CD4-positive, alpha-beta T cell treated with Interferon gamma for 1 hour (primary cell): ENCODE measurements around the gene EPB41L4A.
"Not testable (repeated sequence)": the region's sequence is repeated elsewhere in the genome, so short reads cannot be mapped to it uniquely, and the experiment has no call there.

ENCODE experiments used
- DNase-seq: peaks from one replicate; pipeline ENCODE4 v3.0.0-alpha.2; 2020

The EPB41L4A gene

DNA sequence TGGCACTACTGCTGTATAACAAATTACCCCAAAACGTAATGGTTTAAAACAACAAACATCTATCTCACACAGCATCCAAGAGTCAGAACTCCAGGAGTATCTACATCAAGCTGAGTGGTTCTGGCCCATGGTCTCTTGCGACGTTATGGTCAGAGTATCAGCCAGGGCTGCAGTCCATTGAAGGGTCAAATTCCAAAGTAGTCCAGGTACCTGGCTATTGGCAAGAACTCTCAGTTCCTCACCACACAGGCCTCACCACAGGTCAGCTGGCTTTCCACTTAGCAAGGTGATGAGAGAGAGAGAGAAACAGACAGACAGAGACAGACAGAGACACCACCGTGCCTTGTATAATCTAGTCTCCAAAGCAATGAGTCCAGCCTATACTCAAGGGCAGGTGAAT lies 22.6 kb downstream of the EPB41L4A start:
- DNase-seq: no peak

DNA sequence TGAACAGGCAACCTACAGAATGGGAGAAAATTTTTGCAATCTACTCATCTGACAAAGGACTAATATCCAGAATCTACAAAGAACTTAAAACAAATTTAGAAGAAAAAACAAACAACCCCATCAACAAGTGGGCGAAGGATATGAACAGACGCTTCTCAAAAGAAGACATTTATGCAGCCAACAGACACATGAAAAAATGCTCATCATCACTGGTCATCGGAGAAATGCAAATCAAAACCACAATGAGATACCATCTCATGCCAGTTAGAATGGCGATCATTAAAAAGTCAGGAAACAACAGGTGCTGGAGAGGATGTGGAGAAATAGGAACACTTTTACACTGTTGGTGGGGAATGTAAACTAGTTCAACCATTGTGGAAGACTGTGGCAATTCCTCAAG lies 23.8 kb downstream of the EPB41L4A start:
- not testable (repeated sequence) for DNase-seq

DNA sequence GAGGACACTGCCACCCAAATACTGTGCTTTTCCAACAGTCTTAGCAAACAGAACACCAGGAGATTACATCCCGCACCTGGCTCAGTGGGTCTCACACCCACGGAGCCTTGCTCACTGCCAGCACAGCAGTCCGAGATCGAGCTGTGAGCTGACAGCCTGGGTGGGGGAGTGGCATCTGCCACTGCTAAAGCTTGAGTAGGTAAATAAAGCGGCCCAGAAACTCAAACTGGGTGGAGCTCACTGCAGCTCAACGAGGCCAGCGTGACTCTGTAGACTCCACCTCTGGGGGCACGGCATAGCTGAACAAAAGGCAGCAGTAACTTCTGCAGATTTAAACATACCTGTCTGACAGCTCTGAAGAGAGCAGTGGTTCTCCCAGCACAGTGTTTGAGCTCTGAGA lies 28.8 kb downstream of the EPB41L4A start:
- DNase-seq: no peak

- DNase-seq: no peak
These were observed 30.3 kb downstream of the EPB41L4A start for GRCh38 chr5:112388739-112389138.

GRCh38 chr5:112388074-112388473 lies 31.0 kb downstream of the EPB41L4A start:
- no peak for DNase-seq

DNA sequence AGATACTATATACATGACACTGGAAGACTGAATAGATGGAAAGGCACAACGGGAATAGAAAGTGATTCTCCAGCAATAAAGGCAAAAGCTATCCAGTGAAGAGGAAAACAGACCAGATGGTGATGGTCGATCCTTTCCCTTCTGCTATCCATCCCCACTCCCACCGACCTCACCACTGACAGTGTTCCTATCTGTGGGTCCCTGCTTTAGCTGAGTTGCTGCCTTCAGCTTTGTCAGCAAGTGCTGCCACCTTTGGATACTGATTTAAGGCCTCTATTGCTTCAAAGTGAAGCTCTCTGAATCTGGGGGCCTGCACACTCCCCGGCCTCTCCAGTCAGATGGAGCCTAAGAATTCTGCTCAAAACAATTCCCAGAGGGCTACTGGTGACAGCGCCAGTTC lies 32.3 kb downstream of the EPB41L4A start:
- no peak for DNase-seq

DNA sequence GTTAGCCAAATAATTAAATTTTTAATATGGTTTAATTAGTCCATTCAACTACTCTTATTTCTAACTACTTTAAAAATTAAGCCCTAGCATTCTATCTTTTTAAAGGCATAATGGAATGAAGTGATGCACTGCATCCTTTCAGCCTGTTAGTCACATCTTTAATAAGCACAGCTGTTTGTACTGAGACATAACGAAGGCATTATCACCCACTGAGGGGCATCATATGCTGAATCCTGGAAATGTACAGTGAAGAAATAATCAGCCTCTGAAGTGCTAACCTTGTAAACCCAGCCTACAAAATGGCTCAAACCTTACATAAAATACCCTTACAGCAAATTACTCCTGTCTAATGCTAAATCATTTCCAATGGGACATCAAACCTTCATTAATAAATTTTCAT lies 33.1 kb downstream of the EPB41L4A start:
- no peak for DNase-seq

DNA sequence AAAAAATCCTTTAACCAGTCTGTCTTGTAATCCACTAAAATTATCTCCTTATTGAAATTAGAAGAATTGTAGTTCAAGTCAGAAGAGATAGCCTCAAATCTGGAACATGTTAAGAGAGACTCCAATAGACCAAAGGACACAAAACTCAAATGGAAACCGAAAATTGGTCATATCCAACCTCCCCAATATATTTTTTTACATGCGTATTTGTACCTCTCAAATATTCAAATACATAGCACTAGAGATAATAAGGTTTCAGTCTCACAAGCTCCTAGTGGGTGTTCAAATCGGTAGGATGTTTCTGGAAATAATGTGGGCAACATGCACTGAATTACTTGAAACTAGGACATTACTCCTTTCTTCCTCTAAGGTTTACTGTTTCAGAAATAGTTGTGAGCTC lies 33.5 kb downstream of the EPB41L4A start:
- no peak for DNase-seq

DNA sequence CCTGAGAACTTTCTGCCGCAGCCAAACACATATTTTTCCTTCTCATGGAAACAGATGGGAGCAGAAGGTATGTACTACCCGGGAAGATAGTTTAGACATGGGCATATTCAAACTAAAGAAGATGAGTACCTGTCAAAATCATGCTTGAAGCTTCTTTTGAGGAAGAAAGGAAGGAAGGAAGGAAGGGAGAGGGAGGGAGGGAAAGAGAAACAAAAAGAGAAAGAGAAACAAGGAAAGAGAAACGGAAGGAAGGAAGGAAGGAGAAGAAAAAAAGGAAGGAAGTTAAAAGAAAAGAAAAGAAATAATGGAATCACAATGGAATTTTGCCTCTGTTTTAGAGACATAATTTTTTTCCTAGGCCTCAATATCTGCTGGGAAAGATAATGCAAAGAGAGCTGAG lies 34.6 kb downstream of the EPB41L4A start:
- DNase-seq: no peak

DNA sequence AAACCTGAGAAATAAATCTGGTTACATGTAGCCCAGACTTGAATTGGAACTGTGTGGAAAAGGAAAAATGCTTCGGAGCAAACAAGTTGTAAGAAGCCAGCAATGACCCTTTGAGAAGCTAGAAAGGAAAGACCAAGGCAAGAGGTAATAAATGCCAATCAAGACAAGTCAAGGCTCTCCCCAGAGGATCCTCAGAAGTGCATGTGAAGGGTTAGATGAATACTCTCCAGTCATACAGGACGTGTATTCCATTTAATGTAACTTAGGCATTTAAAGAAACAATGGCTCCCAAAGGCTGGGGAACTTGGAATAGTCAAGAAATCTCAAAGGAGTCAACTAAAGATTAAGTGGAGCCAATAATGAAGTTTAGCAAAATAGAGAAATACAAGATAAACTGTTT lies 36.2 kb downstream of the EPB41L4A start:
- no peak for DNase-seq

DNA sequence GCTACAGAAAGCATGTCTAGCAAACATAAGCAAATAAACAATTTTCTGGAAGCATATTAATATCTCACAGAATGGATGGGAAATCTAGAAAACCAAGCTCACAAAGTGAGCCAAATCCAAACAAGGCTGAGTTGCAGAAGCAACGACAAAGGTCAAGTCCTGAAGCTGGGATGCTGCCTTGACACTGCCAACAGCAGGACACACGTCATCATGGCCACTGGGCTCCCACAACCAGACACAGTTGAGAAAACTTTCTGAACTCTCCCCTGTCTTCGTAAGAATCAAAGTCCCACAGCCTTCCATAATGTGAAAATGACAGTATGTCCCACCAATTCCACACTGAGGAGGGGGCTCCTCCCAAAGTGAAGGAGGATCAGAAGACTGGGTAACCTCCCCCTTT lies 37.6 kb downstream of the EPB41L4A start:
- DNase-seq: no peak

GRCh38 chr5:112379542-112380325 lies 39.3 kb downstream of the EPB41L4A start:
- no peak for DNase-seq

- DNase-seq: no peak
These were observed 44.3 kb downstream of the EPB41L4A start for GRCh38 chr5:112374818-112375217.

GRCh38 chr5:112374356-112374755 lies 44.7 kb downstream of the EPB41L4A start:
- no peak for DNase-seq

GRCh38 chr5:112373885-112374284 lies 45.2 kb downstream of the EPB41L4A start:
- DNase-seq: no peak

DNA sequence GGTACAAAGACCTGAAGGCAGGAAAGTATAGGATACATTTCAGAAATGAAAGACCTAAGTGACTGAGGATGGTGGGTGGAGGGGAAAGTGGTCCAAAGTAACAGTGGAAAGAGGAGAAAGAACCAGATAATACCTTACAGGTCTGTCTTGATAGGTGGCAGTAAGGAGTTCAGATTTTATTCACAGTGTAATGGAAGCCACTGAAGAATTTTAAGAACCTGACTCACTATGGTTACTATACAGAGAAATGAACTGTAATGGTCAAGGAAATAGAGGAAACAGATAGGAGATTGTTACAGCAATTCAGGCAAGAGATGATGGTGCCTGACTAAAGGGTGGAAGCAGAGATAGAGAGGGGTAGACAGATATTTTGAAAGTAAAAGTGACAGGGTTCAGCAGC lies 46.5 kb downstream of the EPB41L4A start:
- no peak for DNase-seq

DNA sequence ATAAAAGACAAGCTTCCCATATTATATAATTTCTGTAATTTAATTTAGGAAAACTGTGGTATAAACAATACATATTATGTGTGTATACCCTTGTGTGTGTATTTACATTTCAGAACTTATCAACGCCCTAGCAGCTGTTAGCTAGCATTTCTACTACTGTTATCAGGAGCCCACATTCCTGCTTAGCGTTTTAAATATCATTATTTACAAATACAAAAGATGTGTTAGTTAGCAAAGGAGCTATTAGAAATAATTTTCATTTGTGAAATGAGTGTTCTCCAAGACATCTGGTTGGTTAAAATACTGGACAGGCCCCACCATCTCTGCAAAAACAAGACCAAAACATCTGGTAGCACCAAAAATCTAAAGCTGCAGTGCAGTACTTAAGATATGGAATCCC lies 48.0 kb downstream of the EPB41L4A start:
- no peak for DNase-seq

DNA sequence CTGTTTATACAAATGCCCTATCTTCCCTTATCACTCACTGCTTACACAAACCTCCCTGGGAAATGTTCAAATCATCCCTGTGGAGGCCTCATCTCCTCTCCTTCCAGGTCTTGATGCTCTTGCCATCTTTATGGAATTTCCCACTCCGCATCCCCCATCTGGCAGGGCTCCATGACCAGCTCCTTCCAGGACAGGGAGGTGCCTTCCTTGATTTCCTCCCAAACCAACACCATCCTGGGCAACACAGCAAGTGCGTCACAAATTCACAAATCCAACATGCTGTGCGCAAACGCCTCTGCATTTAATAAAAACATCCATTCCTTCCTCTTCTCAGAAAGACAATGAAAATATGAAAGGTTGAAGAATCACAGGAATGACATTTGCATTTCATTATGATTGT lies 51.7 kb downstream of the EPB41L4A start:
- no peak for DNase-seq

DNA sequence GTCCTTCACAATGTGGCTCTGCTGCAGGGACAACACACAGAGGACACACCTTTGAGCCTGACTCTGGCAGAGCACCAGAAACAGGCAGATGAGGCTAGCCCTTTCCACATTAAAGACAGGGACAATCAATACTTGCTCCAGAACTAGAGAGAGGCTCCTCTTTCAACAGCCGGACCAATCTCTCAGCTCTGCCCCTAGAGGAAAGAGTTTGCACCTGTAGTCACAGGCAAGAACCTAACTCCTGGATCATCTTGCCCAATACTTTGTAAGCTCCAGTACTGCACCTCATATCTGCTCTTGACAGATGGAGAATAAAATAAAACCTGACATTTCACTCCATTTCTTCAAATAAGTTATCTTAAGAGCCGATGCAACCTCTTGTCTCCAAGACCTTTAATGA lies 52.1 kb downstream of the EPB41L4A start:
- no peak for DNase-seq

DNA sequence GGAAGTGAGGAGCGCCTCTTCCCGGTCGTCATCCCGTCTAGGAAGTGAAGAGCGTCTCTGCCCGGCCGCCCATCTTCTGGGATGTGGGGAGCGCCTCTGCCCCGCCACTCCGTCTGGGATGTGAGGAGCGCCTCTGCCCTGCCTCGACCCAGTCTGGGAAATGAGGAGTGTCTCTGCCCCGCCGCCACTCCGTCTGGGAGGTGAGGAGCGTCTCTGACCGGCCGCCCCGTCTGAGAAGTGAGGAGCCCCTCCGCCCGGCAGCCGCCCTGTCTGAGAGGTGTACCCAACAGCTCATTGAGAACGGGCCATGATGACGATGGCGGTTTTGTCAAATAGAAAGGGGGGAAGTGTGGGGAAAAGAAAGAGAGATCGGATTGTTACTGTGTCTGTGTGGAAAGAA lies 58.3 kb downstream of the EPB41L4A start:
- not testable (repeated sequence) for DNase-seq

DNA sequence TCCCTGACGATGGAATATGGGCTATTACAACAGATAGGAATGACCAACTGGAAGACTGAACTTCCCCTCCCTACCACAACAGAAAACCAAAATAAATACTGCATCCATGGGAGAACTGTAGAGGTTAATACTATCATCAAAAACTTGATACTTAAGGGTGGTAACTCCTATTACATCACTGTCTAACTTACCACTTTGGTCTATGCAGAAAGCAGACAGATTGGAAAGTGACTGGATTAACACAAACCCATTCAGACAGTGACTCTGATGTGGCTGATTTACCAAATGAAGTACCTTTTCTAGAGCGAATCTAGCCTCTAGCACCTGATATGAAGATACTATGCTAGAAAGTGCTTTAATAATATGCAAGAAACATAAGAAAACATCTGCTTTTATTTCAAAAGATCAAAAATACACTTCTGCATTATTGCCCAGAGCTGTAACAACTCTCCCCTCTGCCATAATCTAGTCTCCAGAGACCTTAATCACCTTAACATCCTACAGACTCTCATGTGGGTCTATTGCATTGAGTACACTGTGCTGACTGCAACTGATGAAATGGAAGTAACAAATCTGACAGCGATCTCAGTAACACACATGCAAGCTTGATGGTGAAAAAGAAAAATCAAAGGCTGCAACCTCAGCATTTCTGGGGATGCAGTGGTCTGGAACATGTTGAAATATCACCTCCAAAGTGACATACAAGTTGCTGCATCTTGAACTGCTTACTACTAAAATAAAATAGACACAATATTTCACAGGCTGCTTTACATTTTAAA lies 62.7 kb downstream of the EPB41L4A start:
- no peak for DNase-seq

- DNase-seq: no peak
These were observed 63.9 kb downstream of the EPB41L4A start for GRCh38 chr5:112355058-112355685.

DNA sequence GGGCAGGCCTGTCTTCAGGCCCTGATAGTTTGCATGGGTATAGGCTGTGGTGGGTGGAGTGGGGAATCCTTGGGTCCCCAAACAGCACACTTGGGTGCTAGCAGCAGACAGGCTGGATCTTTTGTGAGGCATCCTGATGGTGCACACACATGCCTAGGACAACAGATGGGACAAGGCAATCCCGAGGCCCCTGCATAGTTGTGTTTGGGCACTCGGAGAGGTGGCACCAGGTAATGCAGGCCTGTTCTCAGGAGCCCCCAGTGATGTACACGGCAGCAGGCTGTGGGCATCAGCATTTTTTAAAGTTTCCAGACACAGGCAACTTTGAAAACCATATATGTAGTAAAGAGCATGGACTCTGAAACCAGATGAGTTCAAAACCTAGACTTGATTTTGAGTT lies 65.4 kb downstream of the EPB41L4A start:
- DNase-seq: no peak

GRCh38 chr5:112351225-112351624 lies 67.9 kb downstream of the EPB41L4A start:
- DNase-seq: no peak
